Endodermal cell (in vitro differentiated cells): ENCODE results near the gene AIPL1. TPM values are rescaled to one million over a fixed set of nuclear protein-coding genes. Genes with fewer than 3 reads are reported as not detected.
A peak's percentile ranks its signal among the peaks of the same experiment; 100 is the strongest.

Source experiments
- DNase-seq: peaks from one replicate; pipeline ENCODE4 v3.0.0-alpha.2; 2017
- H3K27ac ChIP-seq: 2 replicates; pipeline ENCODE4 v1.5.1; 2013; ENCODE audit warnings: mild to moderate bottlenecking, low read depth, low read length, moderate library complexity
- H3K27me3 ChIP-seq: 2 replicates; pipeline ENCODE4 v1.6.1; 2013; ENCODE audit warnings: mild to moderate bottlenecking, low read length, moderate library complexity; ENCODE audit not compliant: insufficient read depth, control insufficient read depth, poor library complexity, severe bottlenecking
- H3K36me3 ChIP-seq: 2 replicates; pipeline ENCODE4 v1.7.0; 2013; ENCODE audit warnings: mild to moderate bottlenecking, low read length, moderate library complexity; ENCODE audit not compliant: control insufficient read depth, insufficient read depth
- H3K4me1 ChIP-seq: one replicate; pipeline ENCODE4 v1.7.0; 2013; ENCODE audit warnings: low read length; ENCODE audit not compliant: control insufficient read depth, insufficient read depth
- H3K4me3 ChIP-seq: 2 replicates; pipeline ENCODE4 v1.5.1; 2013; ENCODE audit warnings: mild to moderate bottlenecking, low read length, moderate library complexity
- H3K9ac ChIP-seq: 2 replicates; pipeline ENCODE4 v1.6.1; 2013; ENCODE audit warnings: mild to moderate bottlenecking, low read length, moderate library complexity; ENCODE audit not compliant: poor library complexity, severe bottlenecking; ENCODE audit errors: extremely low read depth
- H3K9me3 ChIP-seq: 2 replicates; pipeline ENCODE4 v1.6.1; 2013; ENCODE audit warnings: mild to moderate bottlenecking, low read length, moderate library complexity; ENCODE audit not compliant: control insufficient read depth
- H3K27ac Mint-ChIP-seq: 2 replicates; pipeline ENCODE4 v1.8.0; 2020; ENCODE audit warnings: mixed read lengths
- H3K27me3 Mint-ChIP-seq: 2 replicates; pipeline ENCODE4 v1.8.0; 2021; ENCODE audit warnings: mild to moderate bottlenecking, mixed read lengths; ENCODE audit not compliant: insufficient read depth
- H3K36me3 Mint-ChIP-seq: 2 replicates; pipeline ENCODE4 v1.8.0; 2020; ENCODE audit warnings: low read depth, mixed read lengths
- H3K4me1 Mint-ChIP-seq: 2 replicates; pipeline ENCODE4 v1.8.0; 2020; ENCODE audit warnings: mixed read lengths
- H3K4me3 Mint-ChIP-seq: 2 replicates; pipeline ENCODE4 v1.8.0; 2020; ENCODE audit warnings: mild to moderate bottlenecking, moderate library complexity, mixed read lengths
- H3K9me3 Mint-ChIP-seq: 2 replicates; pipeline ENCODE4 v1.8.0; 2020; ENCODE audit warnings: mild to moderate bottlenecking, mixed read lengths
- CTCF ChIP-seq: fragments of 200-600 bp; sonication (generic); conservative IDR thresholded peaks from 2 replicates; pipeline ENCODE4 v1.5.0; 2021; ENCODE audit warnings: antibody characterized with exemption, mild to moderate bottlenecking
- WGBS, 2 experiments: methylation state at CpG; one replicate each; pipeline versions ENCODE4 v1.1.5 to v1.1.7; 2013; ENCODE audit warnings: missing lambda C conversion rate in 2 of 2, mixed read lengths in 1 of 2; ENCODE audit not compliant: insufficient coverage in 1 of 2, insufficient read length in 1 of 2; 5-methylcytosine and 5-hydroxymethylcytosine counted together
- total RNA-seq, 2 donors: library from RNA; stranded (reverse); fragmentation: NEBNext Ultra II Directional in 1 of 2; extraction: Animal tissue kit (Norgen Biotek cat#: 25700) in 1 of 2; gene quantifications; 2 replicates in 1 of 2; 3 replicates in 1 of 2; pipeline ENCODE4 v1.2.1, GENCODE V29; 2021

The AIPL1 gene
- total RNA-seq, 2 donors from 2014 or later = not detected

- Histone ChIP-seq H3K4me3 (no peak overlapping the region), H3K27ac (no peak overlapping the region), H3K4me1 (no peaks in the 10 kb centered on the region), H3K27me3 (peaks cover 12% of the 10 kb centered on the region), H3K9ac (no peak overlapping the region), H3K36me3 (no peaks in the 10 kb centered on the region), H3K9me3 (no peaks in the 10 kb centered on the region)
- Mint-ChIP-seq H3K9me3 (no peaks in the 10 kb centered on the region), H3K27ac (no peak overlapping the region), H3K27me3 (peaks cover 13% of the 10 kb centered on the region), H3K36me3 (no peaks in the 10 kb centered on the region), H3K4me1 (peaks cover 4% of the 10 kb centered on the region), H3K4me3 (no peak overlapping the region)
- DNase-seq = no peak
- TF ChIP-seq CTCF = no peak
- WGBS, 2 experiments = 80 to 91% methylated on average over 8 to 14 of the region's 14 CpGs
These were observed 23.6 kb upstream of the AIPL1 start for GRCh38 chr17:6458460-6458950.

GRCh38 chr17:6457688-6458459 is 23.0 kb upstream of the AIPL1 start:
- peaks cover 12% of the 10 kb centered on the region for H3K27me3 ChIP-seq
- H3K27ac ChIP-seq = no peak overlapping the region
- Mint-ChIP-seq H3K36me3 (no peaks in the 10 kb centered on the region), H3K27me3 (peaks cover 13% of the 10 kb centered on the region), H3K27ac (no peak overlapping the region), H3K9me3 (no peaks in the 10 kb centered on the region), H3K4me3 (no peak overlapping the region), H3K4me1 (peaks cover 10% of the 10 kb centered on the region)
- H3K4me3 ChIP-seq = no peak overlapping the region
- no peak for DNase-seq
- no peaks in the 10 kb centered on the region for H3K4me1 ChIP-seq
- H3K9me3 ChIP-seq = no peaks in the 10 kb centered on the region
- H3K36me3 ChIP-seq = no peaks in the 10 kb centered on the region
- 57 to 83% methylated on average over 3 to 10 of the region's 10 CpGs for WGBS, 2 experiments
- H3K9ac ChIP-seq = no peak overlapping the region
- TF ChIP-seq CTCF = no peak

GRCh38 chr17:6456914-6457687 is 22.2 kb upstream of the AIPL1 start:
- DNase-seq = peak; percentile 73
- Histone ChIP-seq H3K4me1 (no peaks in the 10 kb centered on the region), H3K4me3 (no peak overlapping the region), H3K27ac (no peak overlapping the region), H3K9ac (no peak overlapping the region), H3K27me3 (peaks cover 12% of the 10 kb centered on the region), H3K9me3 (no peaks in the 10 kb centered on the region), H3K36me3 (no peaks in the 10 kb centered on the region)
- H3K4me1 Mint-ChIP-seq = peaks cover 16% of the 10 kb centered on the region
- no peaks in the 10 kb centered on the region for H3K9me3 Mint-ChIP-seq
- no peak overlapping the region for H3K27ac Mint-ChIP-seq
- no peaks in the 10 kb centered on the region for H3K36me3 Mint-ChIP-seq
- TF ChIP-seq CTCF = no peak
- WGBS, 2 experiments = 79 to 82% methylated on average over 10 to 13 of the region's 14 CpGs
- H3K27me3 Mint-ChIP-seq = peaks cover 13% of the 10 kb centered on the region
- no peak overlapping the region for H3K4me3 Mint-ChIP-seq
